A673 (cell line): ENCODE measurements around the gene ABCA13. TPM values are rescaled to one million over a fixed set of nuclear protein-coding genes. Genes with fewer than 3 reads are reported as not detected.
A peak's percentile ranks its signal among the peaks of the same experiment; 100 is the strongest.

ENCODE experiments used
- BruUV-seq: library from RNA; stranded (reverse); fragments of 400-500 nt; replicated peaks from 2 replicates; lab custom pipeline; 2021; lab: Mats Ljungman, UMichigan
- CTCF ChIA-PET: fragments of 300-600 bp; sonication (Branson Sonifier 250); formaldehyde crosslinking; loops from one replicate; lab custom pipeline; 2022; ENCODE audit warnings: antibody characterized with exemption; lab: Charles Lee
- POLR2A ChIA-PET: fragments of 300-600 bp; sonication (Branson Sonifier 250); formaldehyde crosslinking; loops from one replicate; lab custom pipeline; 2022; ENCODE audit warnings: antibody characterized with exemption; ENCODE audit not compliant: low non-redundant PET; lab: Charles Lee
- DNase-seq: peaks from one replicate; pipeline ENCODE4 v3.0.0-alpha.2; 2015; ENCODE audit warnings: low spot score
- H3K27ac ChIP-seq: fragments of 200-600 bp; sonication (generic); 2 replicates; pipeline ENCODE4 v1.5.1; 2016; ENCODE audit warnings: mixed run types, low read depth, mild to moderate bottlenecking, mixed read lengths, antibody characterized with exemption, low read length; ENCODE audit not compliant: poor library complexity, severe bottlenecking
- H3K27me3 ChIP-seq: fragments of 200-600 bp; sonication (generic); replicated peaks from 2 replicates; pipeline ENCODE4 v1.6.1; 2017; ENCODE audit warnings: mixed run types, low read depth, mild to moderate bottlenecking, mixed read lengths, antibody characterized with exemption, low read length; ENCODE audit not compliant: insufficient read depth, poor library complexity
- H3K36me3 ChIP-seq: fragments of 200-600 bp; sonication (generic); 2 replicates; pipeline ENCODE4 v1.6.1; 2016; ENCODE audit warnings: mixed run types, mild to moderate bottlenecking, mixed read lengths, antibody characterized with exemption, low read length; ENCODE audit not compliant: insufficient read depth, poor library complexity, severe bottlenecking
- H3K4me1 ChIP-seq: fragments of 200-600 bp; sonication (generic); 2 replicates; pipeline ENCODE4 v1.6.1; 2017; ENCODE audit warnings: mixed run types, mild to moderate bottlenecking, mixed read lengths, antibody characterized with exemption, low read length; ENCODE audit not compliant: insufficient read depth, poor library complexity, severe bottlenecking
- H3K4me3 ChIP-seq: fragments of 200-600 bp; sonication (generic); 2 replicates; pipeline ENCODE4 v1.5.1; 2016; ENCODE audit warnings: low read depth, mixed run types, mild to moderate bottlenecking, mixed read lengths, low read length; ENCODE audit not compliant: poor library complexity, severe bottlenecking
- H3K9me3 ChIP-seq: fragments of 200-600 bp; sonication (generic); 2 replicates; pipeline ENCODE4 v1.6.1; 2016; ENCODE audit warnings: mixed run types, low read depth, mild to moderate bottlenecking, mixed read lengths, antibody characterized with exemption, low read length; ENCODE audit not compliant: poor library complexity, severe bottlenecking
- CTCF ChIP-seq: fragments of 300-800, 200-600 bp; sonication (generic); conservative IDR thresholded peaks from 2 replicates; pipeline ENCODE4 v1.5.1; 2017; ENCODE audit warnings: low read depth, mild to moderate bottlenecking, antibody characterized with exemption, low read length, moderate library complexity, mixed read lengths
- EZH2 ChIP-seq: fragments of 200-600 bp; sonication (generic); IDR thresholded peaks from 2 replicates; pipeline ENCODE4 v1.6.1; 2017; ENCODE audit warnings: borderline replicate concordance, low read depth, mild to moderate bottlenecking, mixed read lengths, antibody characterized with exemption, low read length; ENCODE audit not compliant: poor library complexity, severe bottlenecking
- intact Hi-C: fragments of 100-400 bp; cut with micrococcal nuclease; formaldehyde crosslinking; loops from one replicate; pipeline ENCODE4 v1.10.0; 2022; ENCODE audit not compliant: unreplicated experiment
- total RNA-seq: library from RNA; stranded (reverse); gene quantifications from 2 replicates; pipeline ENCODE4 v1.2.3, GENCODE V29; 2021

ABCA13 gene
- total RNA-seq, 1 experiment from 2014 or later, result 15.6 TPM

- Histone ChIP-seq H3K9me3 (no peaks in the 10 kb centered on the region), H3K4me3 (no peak overlapping the region), H3K27me3 (no peaks in the 10 kb centered on the region), H3K27ac (no peak overlapping the region), H3K36me3 (no peaks in the 10 kb centered on the region), H3K4me1 (no peaks in the 10 kb centered on the region)
- TF ChIP-seq CTCF (peak; percentile 54), EZH2 (no peak)
- CTCF ChIA-PET, result no interaction called here
- intact Hi-C loops, result no loop called here
- BruUV-seq, result no TSS peak
- POLR2A ChIA-PET, result no interaction called here
- DNase-seq, result peak; percentile 40
Measured at GRCh38 chr7:48337012-48337621, 165.9 kb downstream of the ABCA13 start.

GRCh38 chr7:48337781-48338180, 166.5 kb downstream of the ABCA13 start:
- Histone ChIP-seq H3K27me3 (no peaks in the 10 kb centered on the region), H3K27ac (no peak overlapping the region), H3K9me3 (no peaks in the 10 kb centered on the region), H3K4me3 (no peak overlapping the region), H3K36me3 (no peaks in the 10 kb centered on the region), H3K4me1 (no peaks in the 10 kb centered on the region)
- no peak for DNase-seq
- intact Hi-C loops, result no loop called here
- CTCF ChIA-PET, result no interaction called here
- POLR2A ChIA-PET, result no interaction called here
- TF ChIP-seq CTCF (no peak), EZH2 (no peak)
- no TSS peak for BruUV-seq

- POLR2A ChIA-PET, result no interaction called here
- TF ChIP-seq EZH2 (no peak), CTCF (no peak)
- no peaks in the 10 kb centered on the region for H3K36me3 ChIP-seq
Measured at GRCh38 chr7:48347230-48347825, 176.1 kb downstream of the ABCA13 start.

More at GRCh38 chr7:48347230-48347825, 176.1 kb downstream of the ABCA13 start:
- no peaks in the 10 kb centered on the region for H3K9me3 ChIP-seq
- CTCF ChIA-PET, result no interaction called here
- no TSS peak for BruUV-seq
- no peaks in the 10 kb centered on the region for H3K4me1 ChIP-seq
- DNase-seq, result no peak
- no peaks in the 10 kb centered on the region for H3K27me3 ChIP-seq
- intact Hi-C loops, result no loop called here
- H3K27ac ChIP-seq, result no peak overlapping the region
- H3K4me3 ChIP-seq, result no peak overlapping the region
